NCI-H69 (cell line): ENCODE results near the gene KCNE2.
"Not testable (repeated sequence)": the region's sequence is repeated elsewhere in the genome, so short reads cannot be mapped to it uniquely, and the experiment has no call there.

Experiments used
- DNase-seq: peaks from one replicate; lab custom pipeline; 2025; lab: John Stamatoyannopoulos, UW

Gene KCNE2

DNA sequence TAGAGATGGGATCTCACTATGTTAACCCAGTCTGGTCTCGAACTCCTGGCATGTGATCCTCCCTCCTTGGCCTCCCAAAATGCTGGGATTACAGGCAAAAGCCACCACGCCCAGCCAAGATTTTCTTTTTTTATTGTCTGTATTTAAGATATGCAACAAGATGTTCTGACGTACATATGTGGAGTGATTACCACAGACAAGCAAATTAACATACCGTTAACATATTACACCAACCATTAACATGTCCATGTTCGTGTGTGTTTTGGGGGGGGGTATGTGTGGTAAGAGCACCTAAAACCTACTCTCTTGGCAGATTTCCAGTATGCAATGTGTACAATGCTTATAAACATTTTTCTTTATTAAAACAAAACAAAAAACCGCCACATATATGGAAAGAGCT, 10.6 kb upstream of the KCNE2 start:
- DNase-seq, result no peak

DNA sequence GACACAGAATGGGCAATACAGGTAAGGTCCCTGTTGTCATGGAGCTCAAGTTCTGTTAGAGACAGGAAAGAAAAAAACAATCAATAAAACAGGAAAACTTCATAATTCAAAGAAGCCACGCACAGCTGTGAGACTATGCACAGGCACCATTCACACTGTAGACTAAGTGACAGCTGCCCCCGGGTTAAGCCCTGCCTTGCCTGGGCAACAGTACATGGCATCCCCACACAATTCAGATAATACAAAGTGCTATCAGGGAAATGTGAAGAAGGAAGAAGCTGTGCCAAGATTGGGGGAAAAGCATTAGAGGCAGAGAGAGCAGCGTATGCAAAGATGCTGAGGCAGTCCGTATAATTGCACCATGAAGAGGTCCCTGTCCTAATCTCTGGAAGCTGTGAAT, 9.0 kb upstream of the KCNE2 start:
- no peak for DNase-seq

- DNase-seq, result no peak
Measured at GRCh38 chr21:34355570-34355969, 8.2 kb upstream of the KCNE2 start.

DNA sequence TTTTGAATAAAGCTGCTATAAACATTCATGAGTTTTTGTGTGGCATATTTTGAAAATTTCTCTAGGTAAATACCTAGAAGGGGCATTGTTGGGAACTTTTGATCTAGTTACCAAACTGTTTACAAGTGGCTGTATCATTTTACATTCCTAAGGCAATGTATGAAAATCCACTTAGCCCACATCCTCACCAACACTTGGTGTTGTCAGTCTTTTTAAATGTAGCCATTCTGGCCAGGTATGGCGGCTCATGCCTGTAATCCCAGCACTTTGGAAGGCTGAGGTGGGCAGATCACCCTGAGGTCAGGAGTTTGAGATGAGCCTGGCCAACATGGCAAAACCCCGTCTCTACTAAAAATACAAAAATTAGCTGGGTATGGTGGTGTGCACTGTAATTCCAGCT, 5.9 kb upstream of the KCNE2 start:
- DNase-seq, result no peak

DNA sequence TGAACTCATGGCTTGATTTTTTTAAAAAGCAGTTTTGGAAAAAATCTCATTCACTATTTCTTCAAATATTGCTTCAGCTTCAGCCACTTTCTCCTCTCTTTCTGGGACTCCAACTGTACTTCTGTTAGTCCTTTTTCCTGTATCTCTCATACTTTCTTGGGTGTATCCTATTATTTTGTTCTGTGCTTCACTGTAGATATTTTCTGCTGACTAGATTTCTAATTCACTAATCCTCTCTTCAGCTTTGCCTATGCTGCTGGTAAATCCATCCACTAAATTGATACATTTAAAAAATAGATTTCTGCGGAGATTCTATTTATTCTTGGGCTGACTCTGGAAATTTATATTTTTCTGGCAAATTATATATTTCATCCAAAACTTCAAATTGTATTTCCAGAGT, 4.9 kb upstream of the KCNE2 start:
- DNase-seq, result no peak

DNA sequence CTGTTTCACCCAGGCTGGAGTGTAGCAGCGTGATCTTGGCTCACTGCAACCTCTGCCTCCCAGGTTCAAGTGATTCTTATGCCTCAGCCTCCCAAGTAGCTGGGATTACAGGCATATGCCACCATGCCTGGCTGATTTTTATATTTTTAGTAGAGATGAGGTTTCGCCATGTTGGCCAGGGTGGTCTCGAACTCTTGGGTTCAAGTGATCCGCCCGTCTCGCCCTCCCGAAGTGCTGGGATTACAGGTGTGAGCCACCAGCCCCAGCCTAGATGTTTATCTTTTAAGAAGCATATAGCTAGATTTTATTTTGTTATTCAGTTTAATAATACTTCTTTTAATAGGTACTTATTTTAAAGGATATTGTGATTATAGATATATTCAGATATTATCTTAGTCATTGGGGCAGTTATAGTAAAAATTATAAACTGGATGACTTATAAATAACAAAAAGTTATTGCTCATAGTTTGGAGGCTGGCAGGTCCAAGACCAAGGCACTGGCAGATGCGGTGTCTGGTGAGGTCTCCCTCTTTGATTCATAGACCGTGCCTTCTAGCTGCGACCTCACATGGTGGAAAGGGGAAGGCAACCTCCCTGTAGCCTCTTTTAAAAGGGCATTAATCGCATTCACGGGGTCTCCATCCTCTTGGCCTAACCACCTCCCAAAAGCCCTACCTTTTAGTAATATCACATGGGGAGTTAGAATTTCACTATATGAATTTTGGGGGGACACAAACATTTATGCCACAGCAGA, 3.1 kb upstream of the KCNE2 start:
- DNase-seq, result no peak

DNA sequence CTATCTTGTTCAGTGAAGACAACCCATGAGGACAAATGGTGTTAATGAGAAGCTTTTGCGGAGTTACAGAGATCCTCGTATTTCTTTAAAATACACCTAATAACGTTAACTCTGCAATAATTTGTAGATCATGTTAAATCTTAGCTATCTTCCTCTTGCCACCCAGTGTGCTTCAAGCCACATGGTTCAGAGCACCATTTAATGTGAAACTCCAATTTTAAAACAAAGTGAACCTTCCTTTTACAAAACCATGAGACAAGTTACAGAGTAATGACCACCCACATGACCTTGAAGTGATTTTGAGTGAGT, 1.7 kb upstream of the KCNE2 start:
- no peak for DNase-seq

DNA sequence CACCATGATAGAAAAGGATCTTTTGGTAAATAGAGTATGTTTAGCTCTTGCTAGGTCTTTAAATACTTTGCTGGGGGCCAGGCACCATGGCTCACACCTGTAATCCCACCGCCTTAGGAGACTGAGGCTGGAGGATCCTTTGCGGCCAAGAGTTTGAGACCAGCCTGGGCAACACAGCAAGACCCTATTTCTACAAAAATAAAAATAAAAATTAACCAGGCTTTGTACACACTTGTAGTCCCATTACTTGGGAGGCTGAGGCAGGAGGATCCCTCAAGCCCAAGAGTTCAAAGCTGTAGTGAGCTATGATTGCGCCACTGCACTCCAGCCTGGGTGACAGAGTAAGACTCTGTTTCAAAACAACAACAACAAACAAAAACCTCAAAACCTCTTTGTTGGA, 1.1 kb upstream of the KCNE2 start:
- no peak for DNase-seq

DNA sequence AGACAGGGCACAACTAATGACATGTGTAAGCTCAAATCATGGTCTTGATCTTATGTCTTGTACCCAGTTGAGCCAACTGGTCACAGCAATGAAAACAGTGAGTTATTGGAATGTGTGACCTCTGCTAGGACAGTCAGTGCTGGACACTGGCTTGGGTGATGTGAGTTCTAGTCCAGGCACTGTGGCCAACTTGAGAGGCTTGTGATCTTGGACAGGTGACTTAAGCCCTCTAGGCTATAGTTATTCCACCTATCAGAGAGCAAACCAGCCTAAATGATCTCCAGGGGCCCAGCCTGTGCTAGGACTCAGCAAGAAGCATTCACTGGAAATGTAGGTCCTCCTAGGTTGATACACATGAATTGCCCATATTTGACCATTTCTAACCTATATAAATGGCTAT, 1.1 kb downstream of the KCNE2 start:
- DNase-seq, result no peak

GRCh38 chr21:34365809-34366208, 2.0 kb downstream of the KCNE2 start:
- no peak for DNase-seq

GRCh38 chr21:34367320-34367935, 3.6 kb downstream of the KCNE2 start:
- DNase-seq, result peak; percentile 90

DNA sequence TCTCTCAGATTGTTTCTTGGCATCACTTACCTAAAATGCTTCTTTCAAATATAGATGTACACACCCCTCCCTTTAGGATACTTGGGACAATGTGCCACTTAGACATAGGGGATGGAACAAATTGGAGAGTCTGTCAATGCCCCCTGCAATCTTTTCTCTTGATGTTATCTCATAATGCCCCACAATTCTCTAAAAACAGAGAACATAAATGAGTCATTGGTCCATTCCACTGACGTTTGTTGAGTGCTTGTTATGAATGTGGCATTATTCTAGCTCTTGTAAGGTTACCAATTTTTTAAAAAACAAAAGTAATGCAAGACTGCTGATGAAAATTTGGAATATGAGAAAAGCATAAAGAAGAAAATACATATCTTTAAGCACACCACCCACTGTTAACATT, 5.9 kb downstream of the KCNE2 start:
- DNase-seq, result no peak

DNA sequence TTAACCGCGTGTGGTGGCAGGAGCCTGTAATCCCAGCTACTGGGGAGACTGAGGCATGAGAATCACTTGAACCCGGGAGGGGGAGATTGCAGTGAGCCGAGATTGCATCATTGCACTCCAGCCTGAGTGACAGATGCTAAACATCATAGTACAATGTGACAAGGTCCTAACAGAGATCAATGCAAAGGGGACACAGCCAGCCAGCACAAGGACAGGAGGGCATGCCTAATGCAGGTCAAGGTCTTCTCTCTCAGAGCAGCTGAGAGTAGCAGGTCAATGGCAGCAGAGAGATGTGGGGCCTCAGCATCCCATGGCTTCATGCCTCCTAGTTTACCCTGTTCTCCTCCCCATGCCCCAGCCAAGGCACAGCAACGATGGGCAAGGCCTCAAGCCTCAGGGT, 8.5 kb downstream of the KCNE2 start:
- DNase-seq, result no peak

GRCh38 chr21:34374462-34374861, 10.7 kb downstream of the KCNE2 start:
- DNase-seq, result not testable (repeated sequence)

- not testable (repeated sequence) for DNase-seq
Measured at GRCh38 chr21:34374940-34375618, 11.3 kb downstream of the KCNE2 start, which contains the start of gene SMIM11. TSS of gene SMIM11 (plus strand) at chr21:34375507. CDS start at chr21:34379505, 3,998 bp downstream.

DNA sequence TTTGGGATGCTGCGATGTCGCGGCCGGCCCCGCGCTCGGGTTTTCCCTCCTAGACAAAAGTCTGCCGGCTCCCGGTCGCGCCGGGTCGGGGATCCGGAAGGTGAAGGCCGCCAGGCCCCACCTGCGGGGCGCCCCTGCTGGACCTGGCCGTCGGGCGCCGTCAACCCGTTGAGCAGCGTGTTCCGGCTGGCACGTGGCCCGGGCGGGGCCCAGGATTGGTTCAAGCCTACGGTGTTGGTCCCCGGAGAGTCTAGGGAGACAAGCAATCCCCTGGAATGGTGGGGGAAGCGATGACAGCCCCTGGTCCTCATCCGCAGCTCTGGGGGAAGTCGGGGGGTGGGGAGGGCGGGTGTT, 11.8 kb downstream of the KCNE2 start:
- DNase-seq, result not testable (repeated sequence)

DNA sequence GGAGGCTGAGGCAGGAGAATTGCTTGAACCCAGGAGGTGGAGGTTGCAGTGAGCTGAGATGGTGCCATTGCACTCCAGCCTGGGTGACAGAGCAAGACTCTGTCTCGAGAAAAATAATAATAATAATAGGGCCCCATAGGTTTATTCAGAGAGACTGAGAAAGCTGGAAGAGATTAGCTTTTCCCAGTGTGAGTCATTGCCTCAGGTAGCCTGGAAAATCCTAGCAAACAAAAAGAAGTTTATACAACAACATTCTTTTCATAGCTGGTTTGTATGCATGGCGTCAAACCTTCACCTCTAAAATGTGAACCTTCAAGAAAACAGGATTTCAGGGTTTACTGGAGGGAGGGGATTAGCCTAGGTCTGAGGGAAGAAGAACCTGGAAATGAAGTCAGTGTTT, 19.3 kb downstream of the KCNE2 start:
- not testable (repeated sequence) for DNase-seq

GRCh38 chr21:34383724-34384415, 20.1 kb downstream of the KCNE2 start:
- not testable (repeated sequence) for DNase-seq

DNA sequence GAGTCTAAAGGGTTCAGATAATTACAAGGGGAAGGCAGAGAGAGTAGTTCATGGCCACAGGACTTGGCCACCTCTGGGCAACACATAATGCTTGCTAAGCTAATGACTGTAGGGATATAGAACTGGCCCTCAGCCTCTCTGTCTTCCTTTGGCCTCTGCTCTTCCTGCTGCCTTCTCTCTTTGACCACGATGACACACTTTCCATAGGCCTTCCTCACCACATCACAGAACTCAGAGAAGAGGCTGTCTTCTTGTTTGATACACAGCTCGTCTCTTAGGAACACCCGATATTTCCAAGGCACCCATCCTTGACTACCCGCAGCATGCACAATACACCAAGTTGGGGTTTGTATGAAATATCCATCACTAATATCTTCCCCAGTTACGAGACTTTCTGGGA, 36.7 kb downstream of the KCNE2 start:
- DNase-seq, result not testable (repeated sequence)

- not testable (repeated sequence) for DNase-seq
Measured at GRCh38 chr21:34404742-34405141, 40.9 kb downstream of the KCNE2 start.

DNA sequence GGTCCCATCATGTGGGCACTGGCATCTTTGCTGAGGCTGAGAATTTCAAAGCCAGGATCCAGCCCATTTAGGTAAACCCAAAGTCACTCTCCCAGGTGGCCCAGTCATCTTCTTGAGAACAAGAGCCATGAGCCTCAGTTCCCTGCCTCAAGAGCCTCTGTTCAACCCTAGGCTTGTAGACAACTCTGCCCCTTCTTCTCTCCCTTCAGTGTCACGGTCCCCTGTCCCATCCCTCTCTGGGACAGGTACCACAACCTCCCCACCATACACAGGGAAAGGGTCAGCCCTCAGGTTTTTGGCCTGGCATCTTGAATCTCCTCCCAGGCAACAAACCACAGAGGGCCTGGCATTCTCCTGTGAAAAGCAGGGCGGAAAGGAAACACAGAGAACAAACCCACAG, 41.9 kb downstream of the KCNE2 start:
- DNase-seq, result not testable (repeated sequence)

DNA sequence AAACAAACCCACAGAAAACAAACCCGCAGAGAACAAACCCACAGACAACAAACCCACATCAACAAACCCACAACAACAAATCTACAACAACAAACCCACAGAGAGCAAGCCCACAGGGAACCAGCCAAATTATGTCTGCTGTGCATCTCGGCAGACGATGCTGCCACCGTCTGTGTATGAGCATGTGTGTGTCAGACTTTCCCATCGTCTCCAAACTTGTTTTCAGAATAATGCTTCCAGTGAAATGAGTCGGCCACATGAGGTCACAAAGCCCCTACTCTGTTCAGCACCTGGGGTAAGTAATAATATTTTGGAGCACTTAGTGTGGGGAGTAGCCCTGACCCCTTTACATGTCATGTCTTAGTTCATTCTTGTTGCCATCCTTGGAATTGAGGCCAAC, 42.3 kb downstream of the KCNE2 start:
- not testable (repeated sequence) for DNase-seq

GRCh38 chr21:34406676-34407075, 42.9 kb downstream of the KCNE2 start:
- DNase-seq, result not testable (repeated sequence)
